Measurements from ENCODE around the gene MINAR1. TPM values are rescaled to one million over a fixed set of nuclear protein-coding genes. Genes with fewer than 3 reads are reported as not detected.

The MINAR1 gene
- total RNA-seq, 1 donor from 2014 or later, result 1.7 TPM

- TF ChIP-seq CTCF (IDR thresholded peaks at IDR 0.05; ENCODE audit: insufficient read depth, low read depth, low read length), result no peak
- no peak for TF ChIP-seq EZH2 (IDR thresholded peaks at IDR 0.05; ENCODE audit: insufficient read depth, low read length)
- peaks cover 9% of the 10 kb centered on the region for H3K36me3 Mint-ChIP-seq (ENCODE audit: low read depth, unreplicated experiment)
- peaks cover 6% of the 10 kb centered on the region for H3K9me3 Mint-ChIP-seq (ENCODE audit: unreplicated experiment)
Observed at GRCh38 chr15:79458491-79458890, 26.4 kb downstream of the MINAR1 start.

GRCh38 chr15:79459666-79460065, 27.5 kb downstream of the MINAR1 start:
- no peak overlapping the region for H3K27ac ChIP-seq (ENCODE audit: low read depth, low read length)
- no peak overlapping the region for H3K9ac ChIP-seq (ENCODE audit: low read length)
- no peak overlapping the region for H3K4me3 Mint-ChIP-seq (ENCODE audit: unreplicated experiment)
- H3K27me3 ChIP-seq (ENCODE audit: insufficient read depth, low read length), result no peaks in the 10 kb centered on the region
- peaks cover 6% of the 10 kb centered on the region for H3K9me3 Mint-ChIP-seq (ENCODE audit: unreplicated experiment)
- peaks cover 9% of the 10 kb centered on the region for H3K36me3 Mint-ChIP-seq (ENCODE audit: low read depth, unreplicated experiment)
- H3K4me2 ChIP-seq (ENCODE audit: low read length), result no peak overlapping the region
- DNase-seq (ENCODE audit: low read depth), result no peak
- no peaks in the 10 kb centered on the region for H3K4me1 Mint-ChIP-seq (ENCODE audit: low read depth, unreplicated experiment)
- no peak overlapping the region for H3K27ac Mint-ChIP-seq (ENCODE audit: unreplicated experiment)
- no peaks in the 10 kb centered on the region for H3K9me3 ChIP-seq (ENCODE audit: insufficient read depth, low read depth, low read length)
- no peaks in the 10 kb centered on the region for H3K79me2 ChIP-seq (ENCODE audit: insufficient read depth, low read length)
- H3K36me3 ChIP-seq (ENCODE audit: insufficient read depth, low read length), result no peaks in the 10 kb centered on the region
- no peak overlapping the region for H3K4me3 ChIP-seq (ENCODE audit: insufficient read depth, low read depth, low read length)
- no peaks in the 10 kb centered on the region for H4K20me1 ChIP-seq (ENCODE audit: insufficient read depth, low read length)
- no peak overlapping the region for H2AFZ ChIP-seq (ENCODE audit: low read depth, low read length)
- no peak for FAIRE-seq
- peaks cover 17% of the 10 kb centered on the region for H3K27me3 Mint-ChIP-seq (ENCODE audit: low read depth, unreplicated experiment)
- no peaks in the 10 kb centered on the region for H3K4me1 ChIP-seq (ENCODE audit: insufficient read depth, low read length)
- TF ChIP-seq EZH2 (IDR thresholded peaks at IDR 0.05; ENCODE audit: insufficient read depth, low read length), result no peak
- no peak for TF ChIP-seq CTCF (IDR thresholded peaks at IDR 0.05; ENCODE audit: insufficient read depth, low read depth, low read length)

More at GRCh38 chr15:79458491-79458890, 26.4 kb downstream of the MINAR1 start:
- Histone ChIP-seq H3K9ac (ENCODE audit: low read length) (no peak overlapping the region), H3K4me2 (ENCODE audit: low read length) (no peak overlapping the region), H2AFZ (ENCODE audit: low read depth, low read length) (no peak overlapping the region), H3K27ac (ENCODE audit: low read depth, low read length) (no peak overlapping the region), H3K79me2 (ENCODE audit: insufficient read depth, low read length) (no peaks in the 10 kb centered on the region), H3K4me1 (ENCODE audit: insufficient read depth, low read length) (no peaks in the 10 kb centered on the region), H3K27me3 (ENCODE audit: insufficient read depth, low read length) (no peaks in the 10 kb centered on the region), H4K20me1 (ENCODE audit: insufficient read depth, low read length) (no peaks in the 10 kb centered on the region), H3K9me3 (ENCODE audit: insufficient read depth, low read depth, low read length) (no peaks in the 10 kb centered on the region), H3K36me3 (ENCODE audit: insufficient read depth, low read length) (no peaks in the 10 kb centered on the region), H3K4me3 (ENCODE audit: insufficient read depth, low read depth, low read length) (no peak overlapping the region)
- H3K4me1 Mint-ChIP-seq (ENCODE audit: low read depth, unreplicated experiment), result no peaks in the 10 kb centered on the region
- peaks cover 17% of the 10 kb centered on the region for H3K27me3 Mint-ChIP-seq (ENCODE audit: low read depth, unreplicated experiment)
- FAIRE-seq (no peak), DNase-seq (ENCODE audit: low read depth) (no peak)
- H3K4me3 Mint-ChIP-seq (ENCODE audit: unreplicated experiment), result no peak overlapping the region
- no peak overlapping the region for H3K27ac Mint-ChIP-seq (ENCODE audit: unreplicated experiment)

- H3K4me3 ChIP-seq (ENCODE audit: insufficient read depth, low read depth, low read length), result no peak overlapping the region
- no peaks in the 10 kb centered on the region for H3K4me1 ChIP-seq (ENCODE audit: insufficient read depth, low read length)
- H3K79me2 ChIP-seq (ENCODE audit: insufficient read depth, low read length), result no peaks in the 10 kb centered on the region
- peaks cover 2% of the 10 kb centered on the region for H3K36me3 Mint-ChIP-seq (ENCODE audit: low read depth, unreplicated experiment)
- peaks cover 2% of the 10 kb centered on the region for H3K9me3 Mint-ChIP-seq (ENCODE audit: unreplicated experiment)
- FAIRE-seq, result no peak
- H3K4me2 ChIP-seq (ENCODE audit: low read length), result no peak overlapping the region
- no peak overlapping the region for H3K27ac ChIP-seq (ENCODE audit: low read depth, low read length)
- no peak for DNase-seq (ENCODE audit: low read depth)
- TF ChIP-seq EZH2 (IDR thresholded peaks at IDR 0.05; ENCODE audit: insufficient read depth, low read length) (no peak), CTCF (IDR thresholded peaks at IDR 0.05; ENCODE audit: insufficient read depth, low read depth, low read length) (no peak)
- H3K36me3 ChIP-seq (ENCODE audit: insufficient read depth, low read length), result no peaks in the 10 kb centered on the region
- H3K4me1 Mint-ChIP-seq (ENCODE audit: low read depth, unreplicated experiment), result peaks cover 4% of the 10 kb centered on the region
- H3K4me3 Mint-ChIP-seq (ENCODE audit: unreplicated experiment), result no peak overlapping the region
- no peaks in the 10 kb centered on the region for H3K27me3 ChIP-seq (ENCODE audit: insufficient read depth, low read length)
- no peaks in the 10 kb centered on the region for H4K20me1 ChIP-seq (ENCODE audit: insufficient read depth, low read length)
- peaks cover 17% of the 10 kb centered on the region for H3K27me3 Mint-ChIP-seq (ENCODE audit: low read depth, unreplicated experiment)
- no peak overlapping the region for H2AFZ ChIP-seq (ENCODE audit: low read depth, low read length)
- H3K9me3 ChIP-seq (ENCODE audit: insufficient read depth, low read depth, low read length), result no peaks in the 10 kb centered on the region
- no peak overlapping the region for H3K27ac Mint-ChIP-seq (ENCODE audit: unreplicated experiment)
- H3K9ac ChIP-seq (ENCODE audit: low read length), result no peak overlapping the region
Observed at GRCh38 chr15:79463043-79463780, 31.1 kb downstream of the MINAR1 start.

Data from astrocyte (in vitro differentiated cells and primary cell).